ENCODE data around the gene CRYBG3.

CRYBG3 gene

GRCh38 chr3:97949743-97950142, 127.9 kb downstream of the CRYBG3 start:
- no peak for FAIRE-seq

- FAIRE-seq = no peak
Observed at GRCh38 chr3:97950360-97950759, 128.5 kb downstream of the CRYBG3 start.

GRCh38 chr3:97952280-97952679, 130.5 kb downstream of the CRYBG3 start:
- FAIRE-seq = no peak

GRCh38 chr3:97952872-97953271, 131.1 kb downstream of the CRYBG3 start:
- FAIRE-seq = no peak

- FAIRE-seq = no peak
Observed at GRCh38 chr3:97954228-97954827, 132.5 kb downstream of the CRYBG3 start.

- FAIRE-seq = no peak
Observed at GRCh38 chr3:97956051-97956450, 134.2 kb downstream of the CRYBG3 start.

GRCh38 chr3:97957617-97958311, 136.0 kb downstream of the CRYBG3 start:
- no peak for FAIRE-seq

DNA sequence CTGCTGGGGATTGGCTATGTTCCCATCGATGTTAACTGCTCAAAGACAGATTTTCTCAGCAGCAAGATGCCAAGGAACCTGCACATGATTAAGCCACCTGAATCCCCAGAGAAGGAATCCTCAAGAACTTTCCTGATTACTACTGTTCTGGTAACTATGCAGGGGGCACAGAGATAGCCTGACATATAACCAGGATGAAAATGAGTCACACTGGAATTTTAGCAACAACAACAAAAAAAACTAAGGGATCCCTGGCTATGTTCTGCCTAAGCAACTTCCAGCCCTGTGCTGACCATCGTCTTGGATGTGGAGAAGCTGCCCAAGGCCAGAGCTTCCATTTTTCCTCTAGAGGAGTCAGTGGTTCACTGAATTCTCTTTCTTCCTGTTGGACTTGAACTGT, 136.6 kb downstream of the CRYBG3 start:
- FAIRE-seq = no peak

- no peak for FAIRE-seq
Observed at GRCh38 chr3:97958796-97959195, 137.0 kb downstream of the CRYBG3 start.

GRCh38 chr3:97959872-97960271, 138.1 kb downstream of the CRYBG3 start:
- FAIRE-seq = no peak

- no peak for FAIRE-seq
Observed at GRCh38 chr3:97960551-97960950, 138.7 kb downstream of the CRYBG3 start.

DNA sequence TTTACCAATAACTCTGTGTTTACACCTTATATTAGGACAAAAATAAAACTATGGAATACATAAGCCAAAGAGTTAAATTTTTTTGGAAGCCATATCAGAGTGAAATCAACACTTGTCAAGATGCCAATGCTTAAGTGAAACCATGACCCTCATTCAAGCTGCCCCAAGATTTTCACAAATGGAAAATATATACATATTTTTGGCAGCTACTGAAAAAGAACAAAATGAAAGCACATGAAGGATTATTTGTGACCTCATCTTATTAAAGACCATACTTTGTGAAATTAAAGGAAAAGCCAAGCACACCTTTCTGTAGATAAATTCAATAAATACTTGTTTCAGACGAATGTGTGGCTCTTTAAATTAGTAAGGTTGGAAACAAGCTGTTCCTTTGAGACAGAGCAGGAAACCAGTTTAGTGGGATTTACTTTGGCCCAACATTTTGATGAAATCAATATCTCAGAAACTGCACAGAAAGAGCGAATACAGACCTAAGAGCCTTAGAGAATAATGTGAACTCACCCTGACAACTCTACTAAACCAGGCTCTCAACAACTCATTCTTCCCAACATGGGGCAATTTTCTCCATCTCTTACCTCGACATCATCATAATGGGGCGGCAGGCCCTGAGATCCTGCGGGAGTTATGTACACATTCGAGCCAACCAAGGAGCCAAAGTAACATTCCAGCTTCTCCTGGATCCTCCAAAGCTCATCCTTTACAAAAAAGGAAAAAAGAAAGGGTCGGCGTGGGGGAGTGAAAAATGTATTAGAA, 139.4 kb downstream of the CRYBG3 start:
- no peak for FAIRE-seq

DNA sequence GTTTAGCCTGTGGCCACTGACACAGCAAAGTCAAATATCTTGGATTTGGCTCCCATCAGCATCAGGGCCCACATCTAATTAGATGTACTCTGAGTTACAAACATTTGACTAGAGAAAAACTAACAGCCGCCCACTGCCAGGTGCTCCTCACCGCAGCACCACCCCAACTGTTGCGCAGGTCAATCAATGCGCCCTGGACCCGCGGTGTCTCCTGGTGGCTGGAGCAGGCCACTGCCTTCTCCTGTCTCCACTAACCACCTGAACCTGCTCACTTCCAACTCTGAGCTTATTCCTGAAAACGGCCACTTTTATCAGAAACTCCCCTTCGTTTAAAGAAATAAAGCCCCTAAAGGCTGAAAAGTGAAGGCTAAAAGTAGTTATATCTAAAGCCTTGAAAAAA, 146.2 kb downstream of the CRYBG3 start:
- FAIRE-seq = no peak

DNA sequence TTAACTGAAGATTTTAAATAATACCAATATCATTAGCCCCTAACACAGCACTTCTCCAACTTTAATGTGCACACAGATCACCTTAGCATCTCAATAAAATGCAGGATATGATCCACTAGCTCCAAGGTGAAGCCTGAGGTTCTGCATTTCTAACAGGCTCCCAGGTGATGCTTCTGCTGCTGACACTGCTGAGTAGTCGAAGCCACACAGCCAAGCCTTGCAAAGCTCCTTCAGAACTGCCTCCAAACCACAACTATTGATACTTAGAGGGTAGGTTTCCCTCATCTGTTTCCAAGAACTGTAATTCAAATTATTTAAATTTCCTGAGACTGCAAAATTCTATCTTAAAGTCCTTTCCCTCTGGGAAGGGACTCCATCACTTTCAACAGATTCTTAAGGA, 146.6 kb downstream of the CRYBG3 start:
- no peak for FAIRE-seq

DNA sequence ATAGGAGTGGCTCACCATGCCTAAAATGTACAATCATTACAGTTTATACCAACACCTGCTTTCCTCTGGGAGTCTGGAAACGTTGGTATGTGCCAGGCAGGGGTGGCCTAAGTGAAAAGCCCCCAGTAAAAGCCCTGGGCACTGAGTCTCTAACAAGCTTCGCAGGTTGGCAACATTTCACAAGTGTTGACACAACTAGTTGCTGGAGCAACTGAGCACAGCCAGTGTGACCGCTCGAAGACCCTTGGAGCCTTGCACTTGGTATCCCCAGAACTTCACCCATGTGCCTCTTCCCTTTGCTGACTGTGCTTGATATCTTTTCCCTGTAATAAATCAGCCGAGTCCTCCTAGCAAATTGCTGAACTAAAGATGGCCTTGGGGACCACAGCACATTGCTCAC, 147.7 kb downstream of the CRYBG3 start:
- no peak for FAIRE-seq

GRCh38 chr3:97970156-97970555, 148.3 kb downstream of the CRYBG3 start:
- no peak for FAIRE-seq

DNA sequence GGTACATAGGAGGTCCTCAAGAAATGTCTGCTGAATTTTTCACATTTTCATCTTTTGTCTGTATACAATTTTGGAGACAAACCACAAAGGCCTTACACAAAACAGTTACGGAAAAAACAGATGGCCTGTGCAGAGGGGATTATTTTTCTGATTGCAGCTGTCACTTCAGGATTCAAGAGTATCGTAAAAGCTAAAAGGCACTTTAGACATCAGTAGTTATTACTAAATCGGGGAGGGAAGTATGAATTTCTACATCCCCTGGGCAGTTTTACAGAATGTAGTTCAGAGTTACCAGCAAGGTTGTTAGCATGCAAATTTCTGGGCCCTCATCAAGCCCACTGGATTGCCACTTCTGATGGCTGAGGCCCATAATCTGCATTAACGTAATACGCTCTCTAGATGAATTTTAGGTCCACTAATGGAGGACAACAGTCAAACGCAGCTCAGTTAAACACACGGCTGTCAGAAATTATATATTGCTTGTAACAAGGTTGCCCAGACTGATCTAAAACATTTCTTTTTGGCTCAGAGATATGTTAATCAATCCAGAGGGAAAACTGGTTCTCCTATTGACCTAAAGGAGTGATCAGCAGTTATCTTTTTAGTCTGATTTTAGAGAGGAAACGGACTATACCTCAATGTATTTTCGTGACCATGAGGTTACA, 149.3 kb downstream of the CRYBG3 start:
- FAIRE-seq = no peak

- FAIRE-seq = no peak
Observed at GRCh38 chr3:97971679-97972567, 150.1 kb downstream of the CRYBG3 start, which contains the start of gene RIOX2. RIOX2 (minus strand) TSS chr3:97972431; CDS start chr3:97967593, 4,838 bp downstream.

GRCh38 chr3:97972976-97973375, 151.2 kb downstream of the CRYBG3 start:
- FAIRE-seq = no peak

DNA sequence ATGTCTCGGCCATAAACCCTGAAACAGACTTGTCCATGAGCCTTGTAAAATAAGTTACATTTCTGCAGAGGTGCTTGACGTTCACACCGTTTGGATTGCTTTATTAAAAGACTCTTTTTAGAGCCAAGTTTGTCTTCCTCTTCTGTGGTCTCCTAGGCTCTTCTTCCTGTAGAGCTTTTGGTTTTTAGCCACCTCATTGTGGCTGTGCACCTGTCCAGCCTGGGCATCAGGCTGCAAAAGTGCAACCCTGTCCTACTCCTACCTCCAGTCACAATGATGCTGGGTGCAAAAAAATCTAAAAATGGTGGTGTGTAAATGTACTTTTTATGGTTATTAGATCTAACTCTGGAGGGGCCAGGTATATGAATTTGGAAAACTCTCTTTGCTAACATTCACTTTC, 153.2 kb downstream of the CRYBG3 start:
- FAIRE-seq = no peak

DNA sequence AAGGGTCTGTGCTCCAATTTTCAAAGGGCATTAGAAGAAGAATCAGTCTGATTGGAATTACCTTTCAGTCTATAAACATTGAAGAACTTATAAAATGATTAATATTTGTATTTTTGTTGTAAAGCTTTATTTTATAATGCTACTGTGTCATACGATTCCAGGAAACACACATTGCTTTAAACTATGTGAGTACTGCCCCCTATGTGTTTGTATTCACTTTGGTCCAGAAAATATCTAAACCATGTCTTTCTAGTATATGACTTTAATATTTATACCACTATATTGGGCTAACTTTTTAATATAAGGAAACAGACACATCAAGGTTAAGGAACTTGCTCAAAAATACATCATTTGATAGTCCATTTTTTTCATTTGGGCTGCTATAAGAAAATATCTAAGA, 153.7 kb downstream of the CRYBG3 start:
- no peak for FAIRE-seq

GRCh38 chr3:97979610-97980009, 157.8 kb downstream of the CRYBG3 start:
- FAIRE-seq = no peak
